ENCODE data around the gene CD247.

DNA sequence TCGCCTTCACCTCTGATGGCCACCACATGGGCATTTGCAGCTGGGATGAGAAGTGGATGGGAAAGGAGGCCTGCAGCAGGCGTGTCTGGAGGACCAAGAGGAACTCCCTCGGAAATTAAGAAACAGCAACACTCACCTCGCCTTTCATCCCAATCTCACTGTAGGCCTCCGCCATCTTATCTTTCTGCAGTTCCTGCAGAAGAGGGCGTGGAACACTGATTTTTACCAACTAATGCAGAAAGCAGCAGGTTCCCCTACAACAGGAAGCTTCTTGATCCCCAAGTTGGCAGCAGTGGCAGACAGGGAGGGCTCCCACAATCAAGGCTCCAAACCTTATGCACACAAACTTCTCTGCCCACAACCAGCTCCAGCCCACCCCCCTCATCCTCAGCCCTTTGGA lies 84.4 kb downstream of the CD247 start:
- no peak for TF ChIP-seq POLR2AphosphoS5 (IDR thresholded peaks at IDR 0.05; ENCODE audit: insufficient read depth in 1 of 2, low read depth in 1 of 2)
- TF ChIP-seq, protein P1, sequence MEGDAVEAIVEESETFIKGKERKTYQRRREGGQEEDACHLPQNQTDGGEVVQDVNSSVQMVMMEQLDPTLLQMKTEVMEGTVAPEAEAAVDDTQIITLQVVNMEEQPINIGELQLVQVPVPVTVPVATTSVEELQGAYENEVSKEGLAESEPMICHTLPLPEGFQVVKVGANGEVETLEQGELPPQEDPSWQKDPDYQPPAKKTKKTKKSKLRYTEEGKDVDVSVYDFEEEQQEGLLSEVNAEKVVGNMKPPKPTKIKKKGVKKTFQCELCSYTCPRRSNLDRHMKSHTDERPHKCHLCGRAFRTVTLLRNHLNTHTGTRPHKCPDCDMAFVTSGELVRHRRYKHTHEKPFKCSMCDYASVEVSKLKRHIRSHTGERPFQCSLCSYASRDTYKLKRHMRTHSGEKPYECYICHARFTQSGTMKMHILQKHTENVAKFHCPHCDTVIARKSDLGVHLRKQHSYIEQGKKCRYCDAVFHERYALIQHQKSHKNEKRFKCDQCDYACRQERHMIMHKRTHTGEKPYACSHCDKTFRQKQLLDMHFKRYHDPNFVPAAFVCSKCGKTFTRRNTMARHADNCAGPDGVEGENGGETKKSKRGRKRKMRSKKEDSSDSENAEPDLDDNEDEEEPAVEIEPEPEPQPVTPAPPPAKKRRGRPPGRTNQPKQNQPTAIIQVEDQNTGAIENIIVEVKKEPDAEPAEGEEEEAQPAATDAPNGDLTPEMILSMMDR (IDR thresholded peaks at IDR 0.05): no peak

All from vagina (tissue), 2 donors.